B cell (primary cell): ENCODE measurements around the gene XYLB. TPM values are rescaled to one million over a fixed set of nuclear protein-coding genes. Genes with fewer than 3 reads are reported as not detected.
"Not testable (repeated sequence)": the region's sequence is repeated elsewhere in the genome, so short reads cannot be mapped to it uniquely, and the experiment has no call there.

Experiments used
- ATAC-seq: fragments of 200-7000 bp; cut with Tn5 transposase; one replicate; pipeline ENCODE4 v1.10.0; 2021; ENCODE audit warnings: low read depth, mild to moderate bottlenecking, moderate number of reproducible peaks, moderate library complexity
- CTCF ChIA-PET: fragments of 350-600 bp; sonication (Branson Sonifier 250); formaldehyde crosslinking; loops from one replicate; lab custom pipeline; 2021; ENCODE audit warnings: antibody characterized with exemption, inconsistent platforms; lab: Charles Lee
- POLR2A ChIA-PET: fragments of 350-600 bp; sonication (Branson Sonifier 250); formaldehyde crosslinking; loops from one replicate; lab custom pipeline; 2021; ENCODE audit warnings: antibody characterized with exemption; lab: Charles Lee
- DNase-seq: peaks from one replicate; pipeline ENCODE4 v3.0.0; 2013
- H2AFZ ChIP-seq: 2 replicates; pipeline ENCODE4 v1.6.1; 2012; ENCODE audit warnings: mild to moderate bottlenecking, low read depth, low read length; ENCODE audit not compliant: insufficient read depth, poor library complexity, severe bottlenecking
- H3K27ac ChIP-seq, 2 donors: 1 replicate in 1 of 2; 2 replicates in 1 of 2; pipeline ENCODE4 v1.5.1; 2012 to 2013; ENCODE audit warnings: low read length in 2 of 2, mild to moderate bottlenecking in 2 of 2, moderate library complexity in 1 of 2
- H3K27me3 ChIP-seq, 4 experiments: fragments of 200-600 bp in 1 of 4; sonication (generic) in 1 of 4; replicated peaks in 1 of 4; 1 replicate in 2 of 4; 2 replicates in 2 of 4; pipeline versions ENCODE4 v1.6.1 to v1.7.0; 2013 to 2016; ENCODE audit warnings: low read length in 3 of 4, mild to moderate bottlenecking in 2 of 4, mixed read lengths in 1 of 4, moderate library complexity in 1 of 4; ENCODE audit not compliant: insufficient read depth in 4 of 4, control insufficient read depth in 3 of 4; ENCODE audit errors: control extremely low read depth in 1 of 4
- H3K36me3 ChIP-seq, 2 experiments: replicated peaks in 1 of 2; 1 replicate in 1 of 2; 2 replicates in 1 of 2; pipeline versions ENCODE4 v1.6.1 to v1.7.1; 2013; ENCODE audit warnings: low read length in 1 of 2; ENCODE audit not compliant: insufficient read depth in 2 of 2, control insufficient read depth in 1 of 2; ENCODE audit errors: control extremely low read depth in 1 of 2, extremely low read depth in 1 of 2
- H3K4me1 ChIP-seq, 2 donors: fragments of 200-600 bp in 1 of 2; sonication (generic) in 1 of 2; 1 replicate in 1 of 2; 2 replicates in 1 of 2; pipeline versions ENCODE4 v1.5.1 to v1.6.1; 2013 to 2017; ENCODE audit warnings: low read length in 2 of 2; ENCODE audit not compliant: control insufficient read depth in 2 of 2, insufficient read depth in 2 of 2
- H3K4me2 ChIP-seq: replicated peaks from 2 replicates; pipeline ENCODE3; 2012; ENCODE audit warnings: mild to moderate bottlenecking, low read depth, low read length; ENCODE audit not compliant: poor library complexity, severe bottlenecking
- H3K4me3 ChIP-seq, 5 experiments: fragments of 200-600 bp in 1 of 5; sonication (generic) in 1 of 5; 1 replicate in 3 of 5; 2 replicates in 2 of 5; pipeline versions ENCODE4 v1.5.1 to v1.7.0; 2011 to 2016; ENCODE audit warnings: low read length in 4 of 5, mild to moderate bottlenecking in 4 of 5, low read depth in 2 of 5, control low read depth in 1 of 5, moderate library complexity in 1 of 5; ENCODE audit not compliant: insufficient read depth in 1 of 5; ENCODE audit errors: control extremely low read depth in 1 of 5, extremely low read depth in 1 of 5
- H3K79me2 ChIP-seq: fragments of 200-600 bp; sonication (generic); one replicate; pipeline ENCODE4 v1.6.0; 2016; ENCODE audit warnings: low read length; ENCODE audit not compliant: control insufficient read depth, insufficient read depth
- H3K9ac ChIP-seq: fragments of 200-600 bp; sonication (generic); 2 replicates; pipeline ENCODE4 v1.6.1; 2017; ENCODE audit warnings: mild to moderate bottlenecking, low read length, moderate library complexity
- H3K9me3 ChIP-seq, 3 donors: one replicate each; pipeline versions ENCODE4 v1.6.1 to v1.7.1; 2013; ENCODE audit warnings: low read length in 2 of 3; ENCODE audit not compliant: control insufficient read depth in 2 of 3, insufficient read depth in 1 of 3; ENCODE audit errors: control extremely low read depth in 1 of 3
- H4K20me1 ChIP-seq: 2 replicates; pipeline ENCODE4 v1.6.0; 2012; ENCODE audit warnings: mild to moderate bottlenecking, low read length; ENCODE audit not compliant: insufficient read depth, control insufficient read depth, poor library complexity, severe bottlenecking
- H3K27ac Mint-ChIP-seq: one replicate; pipeline ENCODE4 v1.8.0; 2021; ENCODE audit warnings: mixed read lengths
- H3K27me3 Mint-ChIP-seq: one replicate; pipeline ENCODE4 v1.8.0; 2021; ENCODE audit warnings: mixed read lengths
- H3K4me1 Mint-ChIP-seq: one replicate; pipeline ENCODE4 v1.8.0; 2021; ENCODE audit warnings: mixed read lengths
- H3K4me3 Mint-ChIP-seq: one replicate; pipeline ENCODE4 v1.8.0; 2021; ENCODE audit warnings: mixed read lengths
- H3K9me3 Mint-ChIP-seq: one replicate; pipeline ENCODE4 v1.8.0; 2022; ENCODE audit warnings: mixed read lengths; ENCODE audit not compliant: insufficient read depth
- EZH2 ChIP-seq: IDR thresholded peaks from 2 replicates; pipeline ENCODE4 v1.6.1; 2012; ENCODE audit warnings: borderline replicate concordance, low read depth, mild to moderate bottlenecking, moderate library complexity, low read length; ENCODE audit not compliant: insufficient read depth, poor library complexity, severe bottlenecking
- WGBS: methylation state at CpG from one replicate; pipeline ENCODE4 v1.1.5; 2013; ENCODE audit warnings: missing lambda C conversion rate; ENCODE audit not compliant: insufficient coverage; 5-methylcytosine and 5-hydroxymethylcytosine counted together
- intact Hi-C: fragments of 100-400 bp; cut with micrococcal nuclease; formaldehyde crosslinking; loops from one replicate; pipeline ENCODE4 v1.10.0; 2022
- polyA plus RNA-seq: library from polyadenylated mRNA; depleted of rRNA; stranded (reverse); fragments of >200 nt; gene quantifications from 2 replicates; pipeline ENCODE4 v1.2.3, GENCODE V29; 2012
- total RNA-seq, 2 donors: library from RNA; stranded (reverse); fragments of 120-200 nt in 1 of 2; gene quantifications; 1 replicate in 1 of 2; 2 replicates in 1 of 2; pipeline versions ENCODE4 v1.2.3 to v1.2.4, GENCODE V29; 2013 to 2022
- TF ChIP-seq, protein P1 (sequence below): fragments of 200-600 bp; IDR thresholded peaks from one replicate; pipeline ENCODE4 v1.8.0; 2022; ENCODE audit warnings: antibody characterized with exemption, mild to moderate bottlenecking

The XYLB gene
- total and polyA plus RNA-seq, 2 donors (not counting 1 experiment from before 2014, with no cell fraction given) = 0.19 to 0.71 TPM

DNA sequence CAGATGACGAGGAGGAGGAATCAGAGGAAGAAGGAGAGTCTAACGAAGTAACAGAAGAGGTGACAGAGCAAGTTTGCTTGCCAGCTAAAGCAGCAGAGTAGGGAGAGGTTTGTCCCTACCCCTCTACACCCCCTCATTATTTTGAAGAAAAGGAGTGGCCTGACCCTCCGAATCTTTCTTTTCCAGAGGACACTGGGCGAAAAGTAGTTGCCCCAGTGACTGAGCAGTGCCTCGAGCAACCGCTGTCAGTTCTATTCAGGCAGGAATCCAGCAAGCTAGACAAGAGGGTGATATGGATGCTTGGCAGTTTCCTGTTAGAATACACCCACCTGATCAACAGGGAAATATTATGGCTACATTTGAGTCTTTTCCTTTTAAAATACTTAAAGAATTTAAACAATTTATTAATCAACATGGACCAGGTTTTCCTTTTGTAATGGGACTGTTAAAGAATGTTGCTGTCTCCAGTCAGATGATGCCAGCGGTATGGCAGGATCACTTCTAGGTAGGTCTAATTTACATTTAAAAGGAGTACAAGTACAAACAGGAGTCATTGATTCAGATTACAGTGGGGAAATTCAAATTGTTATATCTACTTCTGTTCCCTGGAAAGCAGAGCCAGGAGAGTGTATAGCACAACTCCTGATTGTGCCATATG lies 75.2 kb downstream of the XYLB start:
- ATAC-seq (no peak), DNase-seq (no peak)
- Mint-ChIP-seq H3K27ac (no peak overlapping the region), H3K9me3 (no peaks in the 10 kb centered on the region), H3K4me1 (no peaks in the 10 kb centered on the region), H3K4me3 (no peak overlapping the region), H3K27me3 (peaks cover 7% of the 10 kb centered on the region)
- Histone ChIP-seq H3K4me1 (no peaks in the 10 kb centered on the region), H3K79me2 (no peaks in the 10 kb centered on the region), H2AFZ (no peak overlapping the region), H3K27ac (no peak overlapping the region), H3K4me3 (no peak overlapping the region), H3K36me3 (no peaks in the 10 kb centered on the region), H3K27me3 (no peaks in the 10 kb centered on the region), H3K9me3 (no peaks in the 10 kb centered on the region), H3K9ac (no peak overlapping the region), H4K20me1 (no peaks in the 10 kb centered on the region), H3K4me2 (no peak overlapping the region)
- CTCF ChIA-PET = no interaction called here
- WGBS = 100% methylated on average over 1 of the region's 7 CpGs
- TF ChIP-seq, protein P1, sequence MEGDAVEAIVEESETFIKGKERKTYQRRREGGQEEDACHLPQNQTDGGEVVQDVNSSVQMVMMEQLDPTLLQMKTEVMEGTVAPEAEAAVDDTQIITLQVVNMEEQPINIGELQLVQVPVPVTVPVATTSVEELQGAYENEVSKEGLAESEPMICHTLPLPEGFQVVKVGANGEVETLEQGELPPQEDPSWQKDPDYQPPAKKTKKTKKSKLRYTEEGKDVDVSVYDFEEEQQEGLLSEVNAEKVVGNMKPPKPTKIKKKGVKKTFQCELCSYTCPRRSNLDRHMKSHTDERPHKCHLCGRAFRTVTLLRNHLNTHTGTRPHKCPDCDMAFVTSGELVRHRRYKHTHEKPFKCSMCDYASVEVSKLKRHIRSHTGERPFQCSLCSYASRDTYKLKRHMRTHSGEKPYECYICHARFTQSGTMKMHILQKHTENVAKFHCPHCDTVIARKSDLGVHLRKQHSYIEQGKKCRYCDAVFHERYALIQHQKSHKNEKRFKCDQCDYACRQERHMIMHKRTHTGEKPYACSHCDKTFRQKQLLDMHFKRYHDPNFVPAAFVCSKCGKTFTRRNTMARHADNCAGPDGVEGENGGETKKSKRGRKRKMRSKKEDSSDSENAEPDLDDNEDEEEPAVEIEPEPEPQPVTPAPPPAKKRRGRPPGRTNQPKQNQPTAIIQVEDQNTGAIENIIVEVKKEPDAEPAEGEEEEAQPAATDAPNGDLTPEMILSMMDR = no peak
- TF ChIP-seq EZH2 = no peak
- intact Hi-C loops = no loop called here
- POLR2A ChIA-PET = no interaction called here

- H3K4me3 Mint-ChIP-seq, H3K4me1 Mint-ChIP-seq, H3K9ac ChIP-seq, DNase-seq, H3K79me2 ChIP-seq, H2AFZ ChIP-seq, H3K4me3 ChIP-seq, intact Hi-C loops, H3K27ac Mint-ChIP-seq, ATAC-seq, H3K27me3 ChIP-seq, H3K27ac ChIP-seq, CTCF ChIA-PET, H4K20me1 ChIP-seq, H3K36me3 ChIP-seq, H3K9me3 Mint-ChIP-seq, H3K9me3 ChIP-seq, H3K4me2 ChIP-seq, H3K4me1 ChIP-seq, POLR2A ChIA-PET: not testable (repeated sequence)
- WGBS = 70% methylated on average over 4 of the region's 6 CpGs
- H3K27me3 Mint-ChIP-seq = peaks cover 12% of the 10 kb centered on the region
Measured at GRCh38 chr3:38426798-38427426, 80.3 kb downstream of the XYLB start.

GRCh38 chr3:38432871-38433658 lies 86.5 kb downstream of the XYLB start:
- H3K27ac ChIP-seq, POLR2A ChIA-PET, H3K4me1 Mint-ChIP-seq, intact Hi-C loops, H3K27me3 ChIP-seq, H3K9ac ChIP-seq, DNase-seq, H3K79me2 ChIP-seq, H4K20me1 ChIP-seq, ATAC-seq, H2AFZ ChIP-seq, H3K36me3 ChIP-seq, CTCF ChIA-PET, H3K27me3 Mint-ChIP-seq, H3K27ac Mint-ChIP-seq, H3K4me2 ChIP-seq, H3K4me3 ChIP-seq, H3K4me3 Mint-ChIP-seq, H3K4me1 ChIP-seq: not testable (repeated sequence)
- 93% methylated on average over 5 of the region's 5 CpGs for WGBS
- H3K9me3 Mint-ChIP-seq = peaks cover 21% of the 10 kb centered on the region
- peaks cover 5 to 30% (median 23%) of the 10 kb centered on the region in 3 donors for H3K9me3 ChIP-seq
